Activated naive CD4-positive, alpha-beta T cell treated with Interleukin-2 at 50 U/mL for 16 hours (primary cell): ENCODE measurements around the gene LGALS9.
"Not testable (repeated sequence)": the region's sequence is repeated elsewhere in the genome, so short reads cannot be mapped to it uniquely, and the experiment has no call there.

Experiments used
- DNase-seq: peaks from one replicate; pipeline ENCODE4 v3.0.0-alpha.2; 2020

The LGALS9 gene

GRCh38 chr17:27655525-27656111 lies 24.6 kb downstream of the LGALS9 start:
- not testable (repeated sequence) for DNase-seq

GRCh38 chr17:27656620-27657019 lies 25.6 kb downstream of the LGALS9 start:
- not testable (repeated sequence) for DNase-seq

DNA sequence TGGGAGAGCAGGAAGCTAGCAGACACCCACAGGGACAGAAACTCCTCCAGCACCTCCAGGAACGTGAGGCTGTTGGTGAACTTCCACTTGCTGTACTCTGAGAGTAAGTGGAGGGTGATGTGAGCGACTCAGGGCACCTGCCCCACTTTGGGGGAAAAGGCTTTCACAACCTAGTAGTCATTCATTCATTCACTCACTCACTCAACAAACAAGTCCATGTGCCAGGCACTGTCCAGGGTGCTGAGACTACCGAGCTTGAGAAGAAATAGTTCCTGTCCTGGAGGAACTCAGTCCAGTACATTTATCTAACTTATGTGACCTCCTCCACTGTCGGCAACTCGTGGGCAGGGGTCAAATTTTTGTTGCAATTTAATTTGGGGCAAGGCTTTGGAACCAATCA lies 26.6 kb downstream of the LGALS9 start:
- no peak for DNase-seq

DNA sequence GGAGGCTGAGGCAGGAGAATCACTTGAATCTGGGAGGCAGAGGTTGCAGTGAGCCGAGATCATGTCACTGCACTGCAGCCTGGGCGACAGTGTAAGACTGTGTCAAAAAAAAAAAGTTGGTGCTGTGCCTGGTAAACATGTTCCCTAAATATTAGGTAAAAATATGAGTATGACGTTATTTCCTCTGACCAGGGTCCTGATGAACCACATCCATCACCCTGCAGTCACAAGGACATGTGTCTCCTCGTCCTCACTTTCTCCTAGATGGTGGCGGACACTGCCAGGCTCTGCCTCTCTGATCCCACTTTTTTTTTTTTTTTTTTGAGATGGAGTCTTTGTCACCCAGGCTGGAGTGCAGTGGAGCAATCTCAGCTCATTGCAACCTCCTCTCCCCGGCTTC lies 28.7 kb downstream of the LGALS9 start:
- no peak for DNase-seq

DNA sequence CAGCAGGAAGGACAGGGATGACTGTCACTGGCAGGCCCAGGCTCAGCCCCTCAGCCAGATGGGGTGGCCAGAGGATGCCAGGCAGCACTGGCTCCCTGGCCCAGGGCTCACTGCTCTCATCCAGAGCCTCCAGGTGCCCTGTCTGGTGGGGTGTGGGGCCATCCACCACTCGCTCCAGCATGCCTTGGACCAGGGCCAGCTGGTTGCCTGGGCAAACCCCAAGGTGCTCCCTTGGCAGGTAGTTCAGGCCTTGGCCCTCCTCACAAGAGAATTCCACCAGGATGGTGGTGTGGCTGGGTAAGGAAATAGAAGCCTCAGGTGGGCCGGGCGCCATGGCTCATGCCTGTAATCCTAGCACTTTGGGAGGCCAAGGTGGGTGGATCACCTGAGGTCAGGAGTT lies 29.4 kb downstream of the LGALS9 start:
- no peak for DNase-seq

- DNase-seq, result no peak
Observed at GRCh38 chr17:27663936-27664605, 33.1 kb downstream of the LGALS9 start.

GRCh38 chr17:27664606-27664965 lies 33.6 kb downstream of the LGALS9 start:
- no peak for DNase-seq

DNA sequence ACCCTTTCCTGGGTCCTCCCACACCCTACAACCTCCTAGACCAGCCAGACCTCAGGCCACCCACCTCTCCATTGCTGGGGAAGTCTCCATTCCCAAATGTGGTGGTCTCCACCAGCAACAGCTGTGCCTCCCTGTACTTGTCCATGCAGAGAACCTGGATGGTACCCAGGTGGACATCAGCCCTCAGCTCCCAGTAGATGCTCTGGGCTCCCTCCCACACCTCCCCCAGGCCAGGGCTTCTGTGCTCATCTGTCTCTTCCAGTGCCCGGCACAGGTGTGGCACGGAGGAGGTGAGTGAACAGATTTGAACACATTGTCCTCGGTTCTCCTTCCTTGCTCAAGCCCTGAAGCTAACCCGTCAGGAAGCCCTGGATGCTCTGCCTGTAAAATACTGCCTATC lies 34.6 kb downstream of the LGALS9 start:
- no peak for DNase-seq

GRCh38 chr17:27666270-27666669 lies 35.3 kb downstream of the LGALS9 start:
- not testable (repeated sequence) for DNase-seq

DNA sequence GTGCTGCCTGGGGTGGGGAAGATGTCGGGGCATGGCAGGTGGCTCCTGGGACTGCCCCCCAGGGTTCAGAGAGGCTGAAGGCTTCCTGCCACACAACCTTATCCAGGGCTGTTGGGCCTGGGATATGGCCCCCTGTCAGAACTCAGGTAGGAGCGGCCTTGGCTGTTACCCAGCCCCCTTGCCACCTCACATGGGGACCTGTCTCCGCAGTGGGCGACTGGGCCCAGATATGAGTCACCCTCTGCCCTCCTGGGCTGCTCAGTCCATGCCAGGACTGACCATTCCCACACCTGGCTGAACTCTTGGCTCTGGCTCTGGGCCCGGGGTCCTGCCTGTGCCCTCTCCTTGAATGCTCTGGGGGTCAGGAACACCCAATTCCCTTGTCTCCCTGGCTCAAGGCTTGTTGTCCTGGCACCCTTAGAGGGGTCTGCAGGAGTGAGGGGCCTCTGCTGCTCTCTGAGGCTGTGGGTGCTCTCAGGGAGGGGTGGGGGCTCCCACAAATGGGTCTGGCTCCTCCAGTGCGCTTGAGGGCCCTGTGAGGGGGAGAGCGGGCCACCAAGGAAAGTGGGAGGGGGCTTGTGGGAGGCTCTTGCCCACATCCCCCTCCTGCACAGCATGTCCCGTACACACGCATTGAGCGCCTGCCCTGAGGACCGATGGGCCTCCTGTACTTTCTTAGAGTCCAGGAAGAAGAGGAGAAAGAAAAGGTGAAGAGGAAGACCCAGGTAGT lies 36.0 kb downstream of the LGALS9 start:
- no peak for DNase-seq

DNA sequence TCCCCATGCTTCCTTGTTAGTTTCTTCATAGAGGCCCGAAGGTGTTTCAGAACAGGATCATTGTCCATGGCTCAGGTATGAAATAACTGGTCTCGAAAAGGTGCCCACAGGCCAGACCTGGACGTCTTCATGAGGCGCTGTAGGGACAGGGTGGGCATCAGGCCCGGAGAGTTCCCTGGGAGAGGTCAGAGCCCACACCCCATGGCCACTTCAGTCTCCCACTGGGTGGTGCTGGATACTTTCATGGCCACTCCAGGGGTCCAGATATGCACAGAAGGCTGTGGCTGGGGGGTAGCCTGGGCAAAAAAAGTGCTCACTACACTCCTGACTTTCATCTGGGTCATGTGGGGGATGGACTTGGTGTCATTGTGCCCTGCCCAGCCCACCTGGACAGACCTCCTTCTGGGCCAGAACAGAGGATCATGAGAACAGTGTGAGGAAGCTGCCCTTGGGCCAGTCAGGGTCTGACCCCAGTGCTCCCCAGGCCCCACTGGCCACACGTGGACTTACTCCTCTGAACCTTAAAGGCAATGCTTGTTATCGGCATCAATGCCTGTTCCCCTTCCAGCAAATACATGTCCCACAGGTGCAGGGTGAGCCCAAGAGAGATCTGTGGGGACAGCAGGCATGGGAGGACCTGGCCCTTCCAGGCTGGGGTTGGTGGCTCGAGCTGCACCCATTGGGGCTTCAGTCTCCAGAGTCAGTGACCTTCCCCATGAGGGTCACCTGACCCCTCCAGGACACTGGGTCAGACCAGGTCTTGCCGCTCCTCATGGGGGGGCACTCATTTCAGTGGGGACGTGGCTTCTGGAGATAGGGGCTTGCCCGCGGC lies 36.9 kb downstream of the LGALS9 start:
- no peak for DNase-seq

DNA sequence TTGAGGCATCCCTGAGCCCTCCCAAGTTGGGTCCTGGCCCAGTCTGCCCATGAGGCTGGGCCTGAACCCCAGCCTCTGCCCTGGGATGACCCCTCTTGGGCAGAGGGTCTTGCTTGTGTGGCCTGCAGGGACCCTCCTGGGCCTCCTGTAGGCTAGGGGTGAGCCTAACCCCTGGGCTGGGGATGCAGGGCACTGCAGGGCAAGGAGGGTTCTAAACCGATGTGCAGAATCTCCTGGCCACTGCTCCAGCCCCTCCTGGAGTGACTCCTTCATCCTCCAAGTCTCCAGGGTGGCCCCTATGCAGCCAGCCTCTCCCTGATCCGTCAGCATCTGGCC lies 37.5 kb downstream of the LGALS9 start:
- no peak for DNase-seq

- DNase-seq, result no peak
Observed at GRCh38 chr17:27669136-27669535, 38.1 kb downstream of the LGALS9 start.

GRCh38 chr17:27669850-27670249 lies 38.9 kb downstream of the LGALS9 start:
- DNase-seq, result no peak

DNA sequence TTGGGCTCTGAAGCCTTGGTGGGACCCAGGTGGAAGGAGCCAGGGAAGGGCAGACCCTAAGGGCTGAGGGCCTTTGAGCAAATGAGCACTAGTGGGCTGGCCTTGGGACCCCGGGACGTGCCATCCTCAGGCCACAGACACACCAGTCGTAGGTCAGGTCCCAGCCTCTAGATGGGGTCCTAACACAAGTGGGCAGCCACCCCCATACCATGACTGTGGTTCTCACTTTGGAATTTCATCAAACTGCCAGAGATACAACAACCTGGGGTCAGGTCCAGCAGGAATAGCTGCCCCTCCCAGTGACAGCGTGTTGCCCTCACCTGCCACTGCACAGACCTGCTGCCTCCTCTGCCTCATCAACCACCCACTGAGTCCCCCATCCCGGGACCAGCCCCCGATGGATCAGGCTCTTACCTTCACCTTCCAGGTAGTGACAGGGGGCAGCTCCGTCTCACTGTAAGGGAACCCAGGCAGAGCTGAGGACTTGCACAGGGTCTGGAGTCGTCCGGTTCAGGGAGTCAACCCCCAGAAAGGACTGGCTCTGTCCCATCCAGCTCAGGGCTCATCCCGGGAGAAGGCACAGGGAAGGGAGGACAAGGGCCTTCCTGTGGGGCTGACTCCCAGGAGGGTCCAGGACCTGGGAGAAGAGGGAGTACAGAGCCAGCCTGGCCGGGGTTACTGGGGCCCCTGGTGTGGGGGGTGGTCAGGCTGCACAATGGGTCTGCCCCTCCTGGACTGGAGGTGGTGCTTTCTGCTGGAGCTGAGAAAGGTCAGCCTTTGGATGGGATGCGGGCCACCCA lies 40.0 kb downstream of the LGALS9 start:
- no peak for DNase-seq

DNA sequence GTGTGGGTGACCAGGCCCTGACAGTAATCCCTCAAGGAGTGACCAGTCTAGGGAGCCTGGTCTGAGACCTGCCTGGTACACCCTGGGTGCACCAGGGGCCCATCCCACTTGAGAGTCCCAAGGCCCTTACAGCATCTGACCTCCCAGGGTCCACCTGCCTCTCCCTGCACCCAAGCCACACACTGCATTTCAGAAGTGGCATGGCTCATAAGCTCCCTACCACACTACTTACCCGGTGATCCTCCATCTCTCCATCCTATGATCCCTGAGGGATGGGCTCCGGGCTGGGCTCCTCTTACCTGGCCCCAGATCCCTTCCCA lies 40.6 kb downstream of the LGALS9 start:
- no peak for DNase-seq

- DNase-seq, result not testable (repeated sequence)
Observed at GRCh38 chr17:27671977-27672480, 41.0 kb downstream of the LGALS9 start.

- no peak for DNase-seq
Observed at GRCh38 chr17:27674335-27674734, 43.3 kb downstream of the LGALS9 start.

- no peak for DNase-seq
Observed at GRCh38 chr17:27677191-27677590, 46.2 kb downstream of the LGALS9 start.

DNA sequence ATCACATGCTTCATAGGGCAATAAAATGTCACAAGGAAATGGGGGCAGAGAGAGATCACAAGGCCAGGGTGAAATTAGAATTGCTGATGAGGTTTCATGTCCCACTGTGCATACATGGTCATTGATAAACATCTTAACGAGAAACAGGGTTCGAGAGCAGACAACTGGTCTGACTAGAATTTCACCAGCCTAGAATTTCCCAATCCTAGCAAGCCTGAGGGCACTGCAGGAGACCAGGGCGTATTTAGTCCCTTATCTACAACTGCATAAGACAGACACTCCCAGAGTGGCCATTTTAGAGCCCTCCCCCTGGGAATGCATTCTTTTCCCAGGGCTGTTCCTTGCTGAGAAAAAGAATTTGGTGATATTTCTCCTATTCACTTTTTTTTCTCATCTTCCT lies 55.3 kb downstream of the LGALS9 start:
- not testable (repeated sequence) for DNase-seq

- no peak for DNase-seq
Observed at GRCh38 chr17:27690882-27691281, 59.9 kb downstream of the LGALS9 start.

DNA sequence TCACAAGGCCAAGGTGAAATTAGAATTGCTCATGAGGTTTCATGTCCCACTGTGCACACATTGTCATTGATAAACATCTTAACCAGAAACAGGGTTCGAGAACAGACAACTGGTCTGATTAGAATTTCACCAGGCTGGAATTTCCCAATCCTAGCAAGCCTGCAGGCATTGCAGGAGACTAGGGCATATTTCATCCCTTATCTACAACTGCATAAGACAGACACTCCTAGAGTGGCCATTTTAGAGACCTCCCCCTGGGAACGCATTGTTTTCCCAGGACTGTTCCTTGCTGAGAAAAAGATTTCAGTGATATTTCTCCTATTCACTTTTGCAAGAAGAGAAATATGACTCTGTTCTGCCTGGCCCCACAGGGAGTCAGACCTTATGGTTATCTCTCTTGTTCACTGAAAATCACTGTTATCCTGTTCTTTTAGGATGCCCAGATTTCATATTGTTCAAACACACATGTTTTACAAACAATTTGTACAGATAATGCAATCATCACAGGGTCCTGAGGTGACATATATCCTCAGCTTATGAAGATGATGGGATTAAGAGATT lies 64.3 kb downstream of the LGALS9 start:
- not testable (repeated sequence) for DNase-seq
